EL (cell line): ENCODE results near the gene MBD3L5.
"Not testable (repeated sequence)": the region's sequence is repeated elsewhere in the genome, so short reads cannot be mapped to it uniquely, and the experiment has no call there.

Experiments
- DNase-seq: peaks from one replicate; pipeline ENCODE4 v3.0.0-alpha.2; 2016

The MBD3L5 gene

GRCh38 chr19:7054635-7055368, 24.4 kb downstream of the MBD3L5 start:
- DNase-seq: not testable (repeated sequence)

- DNase-seq: not testable (repeated sequence)
These were observed 25.3 kb downstream of the MBD3L5 start for GRCh38 chr19:7055679-7056078.

GRCh38 chr19:7056371-7056770, 26.0 kb downstream of the MBD3L5 start:
- DNase-seq: not testable (repeated sequence)

GRCh38 chr19:7058576-7058975, 28.2 kb downstream of the MBD3L5 start, which contains the start of gene MBD3L3:
Gene MBD3L3, minus strand, starts transcription at chr19:7058676. Its CDS starts 71 bp downstream, at chr19:7058605.
- not testable (repeated sequence) for DNase-seq

- not testable (repeated sequence) for DNase-seq
These were observed 29.6 kb downstream of the MBD3L5 start for GRCh38 chr19:7059977-7060376.

- no peak for DNase-seq
These were observed 33.0 kb downstream of the MBD3L5 start for GRCh38 chr19:7063339-7063738.

- DNase-seq: no peak
These were observed 33.5 kb downstream of the MBD3L5 start for GRCh38 chr19:7063764-7064418.

GRCh38 chr19:7067122-7067521, 36.7 kb downstream of the MBD3L5 start:
- DNase-seq: peak; percentile 23

GRCh38 chr19:7067716-7068115, 37.3 kb downstream of the MBD3L5 start:
- peak; percentile 63 for DNase-seq

- DNase-seq: no peak
These were observed 38.2 kb downstream of the MBD3L5 start for GRCh38 chr19:7068599-7068998.

- DNase-seq: peak; percentile 98
These were observed 38.9 kb downstream of the MBD3L5 start, which contains the start of gene ZNF557 for GRCh38 chr19:7069042-7069903. Gene ZNF557, plus strand, starts transcription at chr19:7069703. Its CDS starts 5,372 bp downstream, at chr19:7075075.

GRCh38 chr19:7069904-7070226, 39.5 kb downstream of the MBD3L5 start:
- no peak for DNase-seq

GRCh38 chr19:7072541-7072940, 42.2 kb downstream of the MBD3L5 start:
- no peak for DNase-seq

GRCh38 chr19:7074705-7075282, 44.4 kb downstream of the MBD3L5 start:
- DNase-seq: no peak

GRCh38 chr19:7076151-7076550, 45.8 kb downstream of the MBD3L5 start:
- DNase-seq: no peak

- no peak for DNase-seq
These were observed 47.6 kb downstream of the MBD3L5 start for GRCh38 chr19:7078008-7078407.
